NCI-H748 (cell line): ENCODE measurements around the gene CCDC102B.

Source experiments
- DNase-seq: peaks from one replicate; lab custom pipeline; 2025; ENCODE audit not compliant: unreplicated experiment; lab: John Stamatoyannopoulos, UW

The CCDC102B gene

GRCh38 chr18:68797871-68798270 lies at the start of gene CCDC102B:
Gene CCDC102B, plus strand, starts transcription at chr18:68798080. Its CDS starts 38,684 bp downstream, at chr18:68836764.
- DNase-seq, result peak; percentile 51

- DNase-seq, result no peak
Measured at GRCh38 chr18:68757126-68757525, 40.8 kb upstream of the CCDC102B start.

DNA sequence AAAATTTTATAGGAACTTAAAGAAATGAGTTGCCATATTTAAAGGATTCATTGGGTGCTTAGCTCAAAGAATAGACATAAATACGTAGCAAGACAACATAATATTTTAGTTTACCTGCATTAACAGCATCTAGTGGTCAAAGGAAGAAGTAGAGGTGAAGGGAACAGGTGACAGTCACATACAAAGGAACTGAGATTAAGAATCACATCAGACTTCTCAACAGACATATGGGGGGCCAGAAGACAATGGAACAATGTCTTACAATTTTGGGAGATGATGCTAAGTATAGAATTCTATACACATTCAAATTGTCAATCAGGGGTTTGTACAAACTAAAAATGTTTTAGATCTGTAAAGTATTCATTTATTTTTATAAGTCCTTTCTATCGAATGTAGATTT lies 38.6 kb upstream of the CCDC102B start:
- DNase-seq, result no peak

GRCh38 chr18:68763083-68763482 lies 34.8 kb upstream of the CCDC102B start:
- DNase-seq, result no peak

- DNase-seq, result no peak
Measured at GRCh38 chr18:68764016-68764415, 33.9 kb upstream of the CCDC102B start.

GRCh38 chr18:68766433-68766832 lies 31.4 kb upstream of the CCDC102B start:
- DNase-seq, result no peak

GRCh38 chr18:68769461-68769860 lies 28.4 kb upstream of the CCDC102B start:
- DNase-seq, result no peak

DNA sequence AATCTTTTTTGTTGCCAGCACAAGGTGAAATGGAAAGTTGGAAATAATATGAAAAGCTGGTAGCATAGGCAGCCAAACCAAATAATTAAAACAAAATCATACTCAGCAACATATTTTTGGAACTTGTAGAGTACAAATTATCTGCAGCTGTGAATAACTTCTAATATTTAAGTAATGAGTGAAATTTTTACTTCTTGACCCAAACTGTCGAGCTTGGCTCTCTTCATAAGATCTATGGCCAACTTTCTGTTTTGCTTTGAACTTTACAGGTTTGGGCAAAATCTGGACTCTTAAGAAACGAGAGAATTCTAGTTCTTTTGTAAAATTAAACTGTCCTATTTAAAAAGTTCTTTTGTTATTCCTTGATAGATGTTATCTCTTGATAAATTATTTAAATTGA lies 25.6 kb upstream of the CCDC102B start:
- no peak for DNase-seq

DNA sequence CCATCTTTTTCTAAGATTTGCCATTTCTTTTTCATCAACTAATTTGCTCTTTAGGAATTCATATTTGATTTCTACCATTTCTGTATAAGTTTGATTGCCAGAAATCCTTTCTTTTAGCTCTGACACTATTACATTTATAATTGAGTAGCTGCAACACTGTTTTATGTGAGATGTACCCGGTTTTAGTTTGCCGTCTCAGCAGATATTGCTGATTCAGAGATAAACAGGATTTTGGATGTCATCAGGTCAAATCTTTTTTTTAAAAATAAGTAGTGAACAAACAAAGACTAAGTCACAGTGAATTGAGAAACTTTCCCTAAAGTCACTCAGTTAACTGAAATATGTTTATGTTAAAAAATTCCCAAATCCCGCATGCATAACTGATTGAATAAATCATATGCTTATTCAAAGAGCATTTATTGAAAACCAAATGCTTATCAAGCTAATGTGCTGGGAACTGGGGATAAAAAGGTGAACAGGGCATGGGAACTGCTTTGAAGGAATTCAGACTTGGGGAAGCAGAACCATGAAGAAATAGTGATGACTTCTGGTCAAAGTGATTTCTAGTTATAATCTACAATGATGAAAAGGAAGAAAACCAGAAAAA lies 19.5 kb upstream of the CCDC102B start:
- DNase-seq, result no peak

DNA sequence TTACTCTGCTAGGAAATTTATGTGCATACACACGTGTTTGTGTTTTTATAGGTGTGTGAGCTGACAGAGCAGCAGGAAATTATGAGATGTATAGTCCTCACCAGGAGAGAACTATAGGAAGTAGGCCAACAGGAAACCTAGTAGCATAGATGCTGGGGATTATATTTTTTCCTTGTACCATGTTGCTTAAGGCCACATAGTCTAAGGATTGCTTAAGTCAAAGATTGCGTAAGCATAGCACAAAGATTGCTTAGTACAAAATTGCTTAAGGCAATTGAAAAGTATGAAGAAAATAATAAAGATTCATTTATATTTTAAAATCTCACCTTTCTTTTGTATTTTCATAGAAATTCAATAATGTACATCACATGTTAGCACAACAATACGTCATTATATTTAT lies 18.7 kb upstream of the CCDC102B start:
- no peak for DNase-seq

DNA sequence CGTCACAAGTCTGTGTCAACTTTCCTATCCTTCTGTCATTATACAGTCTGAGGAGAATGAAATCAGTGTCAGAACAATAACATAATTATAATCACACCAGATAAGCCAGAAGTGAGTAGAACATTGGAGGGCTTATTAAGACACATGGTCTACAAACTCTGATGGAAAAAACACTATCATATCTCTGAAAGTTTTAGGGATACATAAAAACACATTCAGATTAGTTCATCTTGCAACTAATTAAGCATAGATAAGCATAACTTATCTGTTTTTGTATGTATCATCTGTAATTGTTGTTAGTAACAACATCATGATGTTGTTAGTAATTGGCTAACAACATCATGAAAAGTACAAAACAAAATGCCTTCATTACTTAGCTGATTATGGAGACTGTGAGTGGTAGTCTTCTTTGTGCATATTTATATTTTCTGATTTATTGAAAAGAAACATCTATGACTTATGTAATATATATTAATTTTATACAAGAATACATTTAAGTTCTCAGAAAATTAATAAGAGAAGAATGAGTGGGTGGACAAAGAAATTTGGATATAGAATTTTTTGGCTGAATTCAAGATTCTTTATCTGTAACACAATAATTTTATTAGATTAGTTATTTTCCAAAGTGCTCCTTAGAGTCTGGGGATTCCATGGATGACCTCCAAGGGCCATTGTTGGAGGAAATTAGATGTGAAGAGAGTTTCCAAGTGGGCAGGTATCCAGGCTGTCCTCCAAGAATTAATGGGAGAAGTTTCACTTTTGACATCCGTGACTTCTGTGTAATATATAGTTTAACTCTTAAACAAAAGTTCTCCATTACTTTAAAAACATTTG lies 16.9 kb upstream of the CCDC102B start:
- DNase-seq, result no peak

- no peak for DNase-seq
Measured at GRCh38 chr18:68783506-68783905, 14.4 kb upstream of the CCDC102B start.

DNA sequence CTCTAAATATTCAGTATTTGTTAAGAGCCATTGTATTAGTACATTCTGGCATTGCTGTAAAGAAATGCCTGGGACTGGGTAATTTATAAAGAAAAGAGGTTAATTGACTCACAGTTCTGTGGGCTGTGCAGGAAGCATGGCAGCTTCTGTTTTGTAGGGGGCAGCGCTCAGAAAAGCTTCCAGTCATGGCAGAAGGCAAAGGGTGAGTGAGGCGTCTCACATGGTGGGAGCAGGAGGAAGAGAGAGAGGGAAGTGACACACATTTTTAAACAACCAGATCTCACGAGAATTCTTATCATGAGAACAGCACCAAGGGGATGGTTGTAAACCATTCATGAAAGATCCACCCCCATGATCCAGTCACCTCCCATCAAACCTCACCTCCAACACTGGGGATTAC lies 13.8 kb upstream of the CCDC102B start:
- no peak for DNase-seq

- DNase-seq, result peak; percentile 56
Measured at GRCh38 chr18:68790290-68790689, 7.6 kb upstream of the CCDC102B start.

DNA sequence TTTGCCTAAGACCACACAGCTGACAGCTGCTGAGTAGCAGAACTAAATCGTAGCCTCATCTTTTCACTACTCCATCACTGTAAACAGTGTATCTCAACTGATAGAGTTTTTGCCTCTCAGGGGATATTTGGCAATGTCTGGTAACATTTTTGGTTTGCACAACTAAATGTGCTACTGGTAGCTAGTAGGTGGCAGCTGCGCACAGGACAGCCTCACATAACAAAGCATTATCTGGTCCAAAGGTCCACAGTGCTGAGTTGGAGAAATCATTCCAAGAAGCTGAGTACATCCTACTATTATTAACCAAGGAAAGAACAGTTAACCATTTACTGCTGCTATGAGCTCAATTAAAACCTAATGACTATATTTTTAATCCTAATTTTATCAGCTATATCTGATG lies 6.1 kb upstream of the CCDC102B start:
- DNase-seq, result peak; percentile 40

DNA sequence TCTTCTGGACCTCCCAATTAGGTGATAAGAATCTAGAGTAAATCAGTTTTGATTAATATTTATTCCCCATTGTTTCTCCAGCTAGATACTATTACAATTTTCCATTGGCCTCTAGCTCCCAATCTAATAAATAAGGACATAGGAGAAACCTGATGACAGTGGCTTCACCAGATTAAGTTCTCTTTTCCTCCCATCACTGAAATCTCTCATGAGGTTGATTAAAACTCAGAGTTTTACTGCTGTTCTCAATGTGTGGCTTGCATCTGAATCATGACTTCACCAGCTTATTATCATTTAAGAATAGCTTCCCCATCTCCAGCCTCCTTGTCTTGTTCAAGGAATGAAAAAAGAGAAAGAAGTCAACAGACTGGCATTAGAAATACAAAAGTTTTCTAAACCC lies 3.9 kb upstream of the CCDC102B start:
- DNase-seq, result no peak

GRCh38 chr18:68796936-68797690 lies 767 bp upstream of the CCDC102B start:
- DNase-seq, result no peak

DNA sequence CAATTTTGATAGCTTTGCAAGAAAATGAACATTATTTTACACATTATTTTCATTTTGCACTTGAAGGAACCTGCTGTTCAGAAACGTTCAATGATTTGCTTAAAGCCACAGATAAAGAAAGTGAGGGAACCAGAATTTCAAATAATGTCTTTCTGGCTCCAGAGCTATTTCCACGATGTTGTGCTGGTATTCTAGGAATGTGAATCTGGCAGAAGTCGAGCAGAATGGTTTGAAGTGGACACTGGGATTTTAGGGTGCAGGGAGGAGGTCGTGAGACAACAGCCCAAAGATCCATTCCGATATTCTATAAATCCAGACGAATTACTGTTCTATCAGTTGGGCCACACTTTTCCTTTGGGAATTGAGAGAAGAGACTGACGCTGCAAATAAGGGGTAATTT lies 2.2 kb downstream of the CCDC102B start:
- DNase-seq, result no peak

- no peak for DNase-seq
Measured at GRCh38 chr18:68803356-68803755, 5.5 kb downstream of the CCDC102B start.

GRCh38 chr18:68817584-68817983 lies 19.7 kb downstream of the CCDC102B start:
- no peak for DNase-seq

- no peak for DNase-seq
Measured at GRCh38 chr18:68818584-68818983, 20.7 kb downstream of the CCDC102B start.

DNA sequence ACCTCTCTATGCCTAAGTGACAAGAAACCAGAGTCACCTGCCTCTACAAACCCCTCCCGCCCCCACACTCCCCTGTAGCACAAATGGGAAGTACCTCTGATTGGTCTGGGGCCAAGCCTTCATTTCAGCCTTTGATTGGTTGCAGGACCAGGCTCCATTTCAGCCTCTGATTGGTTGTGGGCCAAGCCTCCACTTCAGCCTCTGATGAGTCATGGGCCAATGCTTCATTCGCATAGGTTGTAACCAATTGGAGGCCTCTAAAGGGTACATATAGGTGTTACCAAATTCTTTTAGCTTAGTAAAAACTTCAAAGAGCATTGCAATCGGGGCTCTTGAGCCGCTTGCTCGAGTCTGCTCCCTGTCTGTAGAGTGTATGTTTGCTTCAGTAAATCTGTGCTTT lies 25.0 kb downstream of the CCDC102B start:
- no peak for DNase-seq
